ENCODE measurements around the gene CYP3A4.
"Not testable (repeated sequence)": the region's sequence is repeated elsewhere in the genome, so short reads cannot be mapped to it uniquely, and the experiment has no call there.

Gene CYP3A4

DNA sequence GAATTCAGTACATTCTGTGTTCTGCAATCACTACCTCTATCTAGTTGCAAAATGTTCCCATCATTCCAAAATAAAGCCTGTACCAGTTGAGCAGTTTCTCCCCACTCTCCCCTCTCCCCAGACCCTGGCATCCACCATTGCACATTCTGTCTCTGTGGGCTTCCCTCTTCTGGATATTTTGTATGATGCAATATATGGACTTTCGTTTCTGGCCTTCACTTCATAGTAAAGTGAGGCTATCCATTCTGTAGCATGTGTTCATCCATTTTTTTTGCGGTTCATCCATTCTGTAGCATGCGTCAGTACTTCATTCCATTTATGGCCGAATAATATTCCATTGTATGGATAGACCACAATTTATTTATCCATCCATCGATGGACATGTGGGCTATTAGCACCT is 9.5 kb upstream of the CYP3A4 start:
- in situ Hi-C loops (cut with HindIII; ENCODE audit: low sequenced_read_pairs) = no loop called here

GRCh38 chr7:99792967-99793366 is 9.0 kb upstream of the CYP3A4 start:
- in situ Hi-C loops (cut with HindIII; ENCODE audit: low sequenced_read_pairs) = no loop called here

DNA sequence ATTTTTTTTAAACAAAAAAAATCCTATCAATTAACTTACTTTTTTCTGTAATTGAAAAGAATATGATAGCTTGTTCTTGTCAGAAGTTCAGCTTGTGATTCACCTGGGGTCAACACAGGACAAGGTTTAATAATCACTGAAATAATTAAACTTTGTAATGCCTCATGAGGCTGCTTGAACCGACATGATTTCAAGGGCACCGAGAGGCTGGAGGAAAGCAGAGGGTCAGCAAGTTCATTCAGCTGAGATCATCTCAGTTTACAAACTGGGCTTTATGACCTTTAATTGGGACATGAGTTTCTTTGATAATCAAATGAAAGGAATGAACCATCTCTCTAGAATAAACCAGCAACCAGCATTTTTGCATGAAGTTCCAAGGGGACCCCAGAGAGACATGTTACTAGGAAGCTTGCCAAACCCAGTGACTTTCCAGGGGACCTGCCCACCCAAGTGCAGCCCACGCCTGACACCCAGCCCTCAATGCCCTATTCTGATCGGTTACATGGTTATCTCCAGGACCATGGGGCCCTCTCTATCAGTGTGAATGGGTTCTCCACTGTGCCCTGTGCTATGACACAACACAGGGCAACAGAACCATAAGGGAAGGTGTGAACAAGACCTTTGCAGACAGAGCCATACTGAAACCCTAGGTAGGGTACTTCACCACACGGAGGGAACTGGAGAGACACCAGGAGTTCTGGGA is 7.8 kb upstream of the CYP3A4 start:
- in situ Hi-C loops (cut with HindIII; ENCODE audit: low sequenced_read_pairs) = no loop called here

DNA sequence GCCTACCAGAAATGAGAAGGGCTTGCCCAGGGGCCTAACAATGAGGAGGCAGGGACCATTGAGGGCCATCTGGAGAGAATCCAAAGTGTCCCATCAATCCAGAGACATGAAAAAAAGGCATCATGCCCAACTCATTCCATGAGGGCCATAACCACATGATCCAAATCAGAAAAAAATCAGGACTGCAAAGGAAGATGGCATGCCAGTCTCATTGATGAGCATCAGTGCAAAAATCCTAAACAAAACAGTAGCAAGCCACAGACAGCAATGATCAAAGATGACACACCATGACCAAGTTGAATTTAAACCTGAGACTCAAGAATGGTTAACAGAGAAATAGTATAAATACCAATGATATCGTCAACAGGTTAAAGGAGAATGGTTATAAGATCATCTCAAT is 7.0 kb upstream of the CYP3A4 start:
- in situ Hi-C loops (cut with HindIII; ENCODE audit: low sequenced_read_pairs) = no loop called here

DNA sequence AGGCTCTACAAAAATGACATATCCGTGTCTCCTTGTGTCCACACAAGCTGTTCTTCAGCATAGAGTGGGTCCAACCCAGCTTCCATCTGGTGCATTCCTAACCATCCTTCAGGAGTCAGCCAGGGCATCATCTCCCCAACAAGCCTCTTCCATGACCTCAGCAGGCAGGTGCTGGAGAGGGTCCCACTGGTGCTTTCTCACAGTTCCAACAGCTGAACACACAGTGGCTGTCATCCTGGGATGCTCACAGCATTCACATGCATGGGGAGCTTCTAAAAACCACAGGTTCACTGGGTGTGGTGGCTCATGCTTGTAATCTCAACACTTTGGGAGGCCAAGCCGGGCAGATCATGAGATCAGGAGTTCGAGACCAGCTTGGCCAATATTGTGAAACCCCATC is 6.4 kb upstream of the CYP3A4 start:
- in situ Hi-C loops (cut with HindIII; ENCODE audit: low sequenced_read_pairs) = no loop called here

DNA sequence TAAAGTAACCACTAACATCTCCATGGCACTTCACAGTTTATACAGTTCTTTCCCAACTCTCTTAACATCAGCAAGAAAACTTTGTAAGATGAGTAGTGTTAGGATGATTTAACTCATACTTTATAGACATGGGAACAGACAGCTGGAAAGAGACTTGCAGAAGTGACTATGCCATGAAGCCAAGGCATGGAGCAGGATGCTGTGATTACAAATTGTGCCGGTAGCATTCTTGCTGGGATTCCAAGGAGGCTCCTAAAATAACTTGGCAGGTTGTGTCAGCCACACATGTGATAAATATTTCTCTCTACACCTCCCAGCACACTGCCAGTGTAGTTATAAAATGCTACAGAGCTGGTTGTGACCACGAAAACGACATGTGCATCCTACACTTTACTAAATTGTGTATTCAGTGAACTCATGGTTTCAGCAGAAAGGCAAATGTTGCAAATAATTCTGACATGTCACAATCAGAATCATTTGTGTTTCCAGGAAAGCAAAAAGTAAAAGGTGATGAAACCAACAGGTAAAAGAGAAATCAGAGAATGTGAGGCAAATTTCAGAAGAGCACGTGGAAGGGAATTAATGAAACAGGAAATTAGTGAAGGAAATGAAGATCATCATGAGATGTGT is 5.6 kb upstream of the CYP3A4 start:
- in situ Hi-C loops (cut with HindIII; ENCODE audit: low sequenced_read_pairs) = no loop called here

DNA sequence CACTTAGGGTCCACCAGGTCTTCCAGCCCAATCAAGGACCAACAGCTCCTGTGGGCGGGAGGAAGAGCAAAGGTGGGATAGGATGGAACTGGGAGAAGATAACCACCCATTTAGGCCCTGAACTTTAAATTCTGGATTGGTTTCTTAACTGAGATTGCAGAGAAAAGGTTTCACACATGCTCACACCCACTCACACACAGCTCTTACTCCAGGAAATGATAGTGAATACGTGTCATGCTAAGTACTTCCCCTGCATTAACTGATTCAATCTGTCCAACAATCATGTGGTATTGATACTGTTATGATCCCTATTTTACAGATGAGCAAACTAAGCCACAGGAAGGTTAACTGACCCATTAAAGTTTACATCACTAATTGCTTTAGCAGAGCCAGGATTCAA is 4.6 kb upstream of the CYP3A4 start:
- in situ Hi-C loops (cut with HindIII; ENCODE audit: low sequenced_read_pairs) = no loop called here

- in situ Hi-C loops (cut with HindIII; ENCODE audit: low sequenced_read_pairs) = no loop called here
These were observed 2.8 kb upstream of the CYP3A4 start for GRCh38 chr7:99786726-99787335.

GRCh38 chr7:99785654-99786053 is 1.7 kb upstream of the CYP3A4 start:
- in situ Hi-C loops (cut with HindIII; ENCODE audit: low sequenced_read_pairs) = not testable (repeated sequence)

- in situ Hi-C loops (cut with HindIII; ENCODE audit: low sequenced_read_pairs) = no loop called here
These were observed 1.7 kb downstream of the CYP3A4 start for GRCh38 chr7:99782012-99782953.

DNA sequence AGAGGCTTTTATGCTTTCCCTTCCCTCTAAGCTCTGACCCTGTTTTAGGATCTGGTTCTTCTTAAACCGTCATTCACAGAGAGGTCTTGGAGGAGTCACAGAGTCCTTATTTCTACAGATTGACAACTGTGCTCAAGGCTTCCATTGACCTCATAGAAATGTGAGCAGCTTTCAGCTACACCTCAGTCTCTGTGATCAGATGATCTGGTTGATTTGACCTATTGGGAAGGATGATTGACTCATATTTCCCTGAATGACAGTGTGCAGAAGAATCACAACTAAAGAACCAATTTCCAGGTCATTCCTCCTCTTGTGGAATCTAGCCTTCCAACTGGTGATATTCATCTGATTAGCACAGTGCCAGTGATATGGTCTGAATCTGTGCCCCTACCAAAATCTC is 3.4 kb downstream of the CYP3A4 start:
- in situ Hi-C loops (cut with HindIII; ENCODE audit: low sequenced_read_pairs) = no loop called here

- in situ Hi-C loops (cut with HindIII; ENCODE audit: low sequenced_read_pairs) = no loop called here
These were observed 4.0 kb downstream of the CYP3A4 start for GRCh38 chr7:99779949-99780348.

DNA sequence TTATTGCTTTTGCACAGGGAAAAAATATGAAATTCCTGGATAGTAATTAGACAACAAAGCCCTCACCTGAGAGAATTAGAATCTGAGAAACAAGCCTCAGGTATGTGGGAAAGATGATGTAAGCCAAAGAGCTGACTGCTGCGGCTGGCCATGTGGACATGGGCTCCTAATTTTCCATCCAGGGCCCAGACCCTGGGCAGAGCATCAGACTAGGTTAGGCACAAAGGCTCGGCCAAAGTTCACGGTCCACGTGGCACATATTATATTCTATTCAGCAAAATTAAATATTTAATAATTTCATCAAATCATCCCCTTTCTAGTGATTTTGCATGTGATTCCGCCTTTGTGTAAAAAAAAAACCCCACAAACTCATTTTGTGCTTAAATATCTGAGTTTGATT is 5.1 kb downstream of the CYP3A4 start:
- in situ Hi-C loops (cut with HindIII; ENCODE audit: low sequenced_read_pairs) = no loop called here

- in situ Hi-C loops (cut with HindIII; ENCODE audit: low sequenced_read_pairs) = not testable (repeated sequence)
These were observed 10.6 kb downstream of the CYP3A4 start for GRCh38 chr7:99773395-99773794.

DNA sequence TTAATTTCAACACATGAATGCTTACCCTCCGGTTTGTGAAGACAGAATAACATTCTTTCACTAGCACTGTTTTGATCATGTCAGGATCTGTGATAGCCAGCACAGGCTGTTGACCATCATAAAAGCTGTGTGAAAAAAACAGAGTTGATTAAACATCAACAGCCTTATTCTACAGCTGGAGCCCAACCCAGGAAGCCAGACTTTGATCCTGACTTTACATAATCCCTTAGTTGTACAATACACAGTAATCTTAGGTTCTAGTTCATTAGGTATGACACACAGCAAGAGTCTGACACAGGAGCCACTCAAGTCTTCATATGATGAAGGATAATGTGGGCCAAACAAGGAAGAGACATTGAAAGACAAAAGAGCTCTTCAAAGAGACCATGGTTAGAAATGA is 11.4 kb downstream of the CYP3A4 start:
- in situ Hi-C loops (cut with HindIII; ENCODE audit: low sequenced_read_pairs) = no loop called here

- in situ Hi-C loops (cut with HindIII; ENCODE audit: low sequenced_read_pairs) = not testable (repeated sequence)
These were observed 14.5 kb downstream of the CYP3A4 start for GRCh38 chr7:99769494-99769893.

GRCh38 chr7:99768471-99768870 is 15.5 kb downstream of the CYP3A4 start:
- in situ Hi-C loops (cut with HindIII; ENCODE audit: low sequenced_read_pairs) = no loop called here

DNA sequence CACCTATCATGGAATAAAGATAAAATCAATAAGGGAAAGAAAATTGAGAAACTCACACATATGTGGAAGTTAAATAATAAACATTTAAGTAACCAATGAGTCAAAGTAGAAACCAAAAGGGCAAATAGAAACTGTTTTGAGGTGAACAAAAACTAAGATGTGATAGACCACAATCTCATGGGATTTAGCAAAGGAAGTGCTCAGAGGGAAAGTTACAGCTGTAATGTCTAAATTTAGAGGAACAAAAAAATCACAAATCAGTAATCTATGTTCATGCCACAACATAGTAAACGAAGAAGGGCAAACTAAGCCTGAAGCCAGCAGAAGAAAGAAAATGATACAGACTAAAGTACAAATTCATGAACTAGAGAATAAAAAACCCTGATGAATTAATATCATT is 16.3 kb downstream of the CYP3A4 start:
- in situ Hi-C loops (cut with HindIII; ENCODE audit: low sequenced_read_pairs) = no loop called here

DNA sequence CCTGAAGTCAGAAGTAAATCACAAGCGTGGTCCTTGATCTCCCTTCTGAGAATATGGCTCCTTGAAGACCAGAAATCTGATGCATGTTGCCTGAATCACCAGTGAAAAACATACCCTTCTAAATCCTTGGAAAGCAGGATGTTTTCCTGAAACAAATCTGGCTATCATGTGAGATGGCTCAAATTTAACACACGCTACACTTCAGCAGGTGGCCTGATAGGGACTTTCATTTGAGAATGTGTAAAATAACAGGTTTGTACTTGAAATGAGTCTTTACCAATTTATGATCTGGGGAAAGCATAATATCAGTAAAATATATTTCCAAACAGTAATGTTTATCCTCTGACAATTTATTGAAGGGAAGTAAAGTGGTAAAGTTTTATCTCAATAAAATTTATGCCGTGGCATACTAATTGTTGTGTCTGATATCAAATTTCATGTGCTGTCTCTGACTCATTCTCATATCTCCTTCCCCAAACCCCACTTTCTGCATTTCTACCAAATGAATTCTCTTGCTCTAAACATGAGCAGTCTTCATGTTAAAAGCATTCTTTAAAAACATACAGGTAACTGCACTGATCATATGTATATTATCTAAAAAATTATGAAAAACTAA is 17.4 kb downstream of the CYP3A4 start:
- in situ Hi-C loops (cut with HindIII; ENCODE audit: low sequenced_read_pairs) = no loop called here

- in situ Hi-C loops (cut with HindIII; ENCODE audit: low sequenced_read_pairs) = no loop called here
These were observed 19.5 kb downstream of the CYP3A4 start for GRCh38 chr7:99764478-99764877.

Data from DLD1 (cell line).